ENCODE results near the gene RNF115.

- TF ChIP-seq, protein P1, sequence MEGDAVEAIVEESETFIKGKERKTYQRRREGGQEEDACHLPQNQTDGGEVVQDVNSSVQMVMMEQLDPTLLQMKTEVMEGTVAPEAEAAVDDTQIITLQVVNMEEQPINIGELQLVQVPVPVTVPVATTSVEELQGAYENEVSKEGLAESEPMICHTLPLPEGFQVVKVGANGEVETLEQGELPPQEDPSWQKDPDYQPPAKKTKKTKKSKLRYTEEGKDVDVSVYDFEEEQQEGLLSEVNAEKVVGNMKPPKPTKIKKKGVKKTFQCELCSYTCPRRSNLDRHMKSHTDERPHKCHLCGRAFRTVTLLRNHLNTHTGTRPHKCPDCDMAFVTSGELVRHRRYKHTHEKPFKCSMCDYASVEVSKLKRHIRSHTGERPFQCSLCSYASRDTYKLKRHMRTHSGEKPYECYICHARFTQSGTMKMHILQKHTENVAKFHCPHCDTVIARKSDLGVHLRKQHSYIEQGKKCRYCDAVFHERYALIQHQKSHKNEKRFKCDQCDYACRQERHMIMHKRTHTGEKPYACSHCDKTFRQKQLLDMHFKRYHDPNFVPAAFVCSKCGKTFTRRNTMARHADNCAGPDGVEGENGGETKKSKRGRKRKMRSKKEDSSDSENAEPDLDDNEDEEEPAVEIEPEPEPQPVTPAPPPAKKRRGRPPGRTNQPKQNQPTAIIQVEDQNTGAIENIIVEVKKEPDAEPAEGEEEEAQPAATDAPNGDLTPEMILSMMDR (conservative IDR thresholded peaks at IDR 0.05 in 1 of 2, IDR thresholded peaks at IDR 0.05 in 1 of 2; ENCODE audit: extremely low read depth in 1 of 2, insufficient read depth in 1 of 2, low read depth in 1 of 2, low read length in 2 of 2) = no peak
- TF ChIP-seq EZH2 (IDR thresholded peaks at IDR 0.05; ENCODE audit: borderline replicate concordance, low read length) = no peak
These were observed 66.5 kb downstream of the RNF115 start for GRCh38 chr1:145757420-145757819.

Data from mammary epithelial cell (primary cell).